GM12878 (cell line): ENCODE data around the gene TDRD3. TPM values are rescaled to one million over a fixed set of nuclear protein-coding genes. Genes with fewer than 3 reads are reported as not detected.

Source experiments
- CBX3 ChIP-seq: fragments of 200-600 bp; sonication (generic); IDR thresholded peaks from 2 replicates; pipeline ENCODE4 v1.6.1; 2016; ENCODE audit warnings: low read depth, borderline replicate concordance
- CHD2 ChIP-seq: IDR thresholded peaks from 2 replicates; pipeline ENCODE4 v1.6.1; 2011; ENCODE audit warnings: low read depth, low read length, improper control_type of control experiment, borderline replicate concordance
- CHD4 ChIP-seq: fragments of 200-600 bp; sonication (generic); IDR thresholded peaks from 2 replicates; pipeline ENCODE4 v1.6.1; 2016; ENCODE audit warnings: mild to moderate bottlenecking
- CREB1 ChIP-seq: IDR thresholded peaks from 2 replicates; pipeline ENCODE4 v1.6.1; 2012; ENCODE audit warnings: low read depth, mild to moderate bottlenecking, inconsistent platforms
- FOXK2 ChIP-seq: fragments of 450-650 bp; IDR thresholded peaks from 2 replicates; pipeline ENCODE4 v1.6.1; 2017; ENCODE audit warnings: mild to moderate bottlenecking, moderate library complexity
- GATAD2B ChIP-seq: fragments of 450-650 bp; conservative IDR thresholded peaks from 2 replicates; pipeline ENCODE4 v1.6.1; 2017; ENCODE audit warnings: low read depth, mild to moderate bottlenecking, moderate library complexity
- HDAC6 ChIP-seq: fragments of 200-600 bp; sonication (generic); IDR thresholded peaks from one replicate; pipeline ENCODE4 v1.8.0; 2017; ENCODE audit warnings: antibody characterized with exemption; ENCODE audit not compliant: unreplicated experiment
- JUND ChIP-seq: IDR thresholded peaks from 2 replicates; pipeline ENCODE4 v1.6.1; 2012; ENCODE audit warnings: low read depth, mild to moderate bottlenecking, low read length, improper control_type of control experiment, moderate library complexity
- LARP7 ChIP-seq: fragments of 450-650 bp; IDR thresholded peaks from 2 replicates; pipeline ENCODE4 v1.6.1; 2017; ENCODE audit warnings: mild to moderate bottlenecking
- MYC ChIP-seq: IDR thresholded peaks from 2 replicates; pipeline ENCODE4 v1.6.1; 2011; ENCODE audit warnings: mild to moderate bottlenecking, low read length, moderate library complexity, inconsistent platforms; ENCODE audit not compliant: insufficient read depth, insufficient replicate concordance, insufficient read length, severe bottlenecking
- NFIC ChIP-seq: IDR thresholded peaks from 2 replicates; pipeline ENCODE4 v1.6.1; 2012; ENCODE audit warnings: low read depth, mild to moderate bottlenecking, inconsistent platforms, low read length, moderate library complexity
- NR2F1 ChIP-seq: fragments of 450-650 bp; conservative IDR thresholded peaks from 2 replicates; pipeline ENCODE4 v1.6.1; 2017; ENCODE audit warnings: mild to moderate bottlenecking
- PAX8 ChIP-seq: fragments of 450-650 bp; IDR thresholded peaks from 2 replicates; pipeline ENCODE4 v1.6.1; 2017; ENCODE audit warnings: mild to moderate bottlenecking, moderate library complexity
- POLR2AphosphoS2 ChIP-seq: IDR thresholded peaks from 2 replicates; pipeline ENCODE4 v1.6.1; 2011; ENCODE audit warnings: low read depth, mild to moderate bottlenecking, low read length, improper control_type of control experiment, moderate library complexity
- POLR2AphosphoS5 ChIP-seq: IDR thresholded peaks from 2 replicates; pipeline ENCODE4 v1.6.1; 2011; ENCODE audit warnings: mild to moderate bottlenecking, low read length, inconsistent platforms
- RB1 ChIP-seq: fragments of 450-650 bp; formaldehyde crosslinking; IDR thresholded peaks from 2 replicates; pipeline ENCODE4 v1.6.1; 2017; ENCODE audit warnings: mild to moderate bottlenecking, borderline replicate concordance
- RBBP5 ChIP-seq: fragments of 200-600 bp; sonication (generic); conservative IDR thresholded peaks from 2 replicates; pipeline ENCODE4 v1.6.1; 2016
- RCOR1 ChIP-seq: conservative IDR thresholded peaks from 2 replicates; pipeline ENCODE4 v1.6.1; 2012; ENCODE audit warnings: low read depth, low read length, improper control_type of control experiment
- RELB ChIP-seq: fragments of 450-650 bp; IDR thresholded peaks from 2 replicates; pipeline ENCODE4 v1.6.1; 2017; ENCODE audit warnings: low read depth, mild to moderate bottlenecking, moderate library complexity
- YBX1 ChIP-seq: fragments of 450-650 bp; IDR thresholded peaks from 2 replicates; pipeline ENCODE4 v1.6.1; 2016; ENCODE audit warnings: antibody characterized with exemption
- ZBTB4 ChIP-seq: fragments of 450-650 bp; formaldehyde crosslinking; IDR thresholded peaks from 2 replicates; pipeline ENCODE4 v1.4.0; 2022; ENCODE audit warnings: mild to moderate bottlenecking, moderate library complexity
- polyA plus RNA-seq, 11 experiments: library from polyadenylated mRNA; depleted of rRNA in 4 of 11; unstranded in 6 of 11; stranded (reverse) in 5 of 11; fragments of >200 nt; fragmentation: Nextera tagmentation in 4 of 11; fragmentation: Illumina TruSeq in 1 of 11; extraction: Ambion mirVana in 4 of 11; extraction: Trizol in 1 of 11; gene quantifications; 1 replicate in 1 of 11; 2 replicates in 10 of 11; pipeline versions ENCODE4 v1.2.1 to v1.2.3, GENCODE V29; 2011 to 2016; ENCODE audit warnings: inconsistent platforms in 2 of 11, missing spikeins in 2 of 11, low read depth in 1 of 11
- total RNA-seq, 4 experiments: library from RNA; depleted of rRNA in 3 of 4; stranded (reverse); fragments of >200 nt in 3 of 4; fragmentation: Illumina TruSeq in 1 of 4; extraction: Trizol in 1 of 4; gene quantifications; 2 replicates each; pipeline versions ENCODE4 v1.2.1 to v1.2.3, GENCODE V29; 2013 to 2021
- TF ChIP-seq, protein P1 (sequence below): IDR thresholded peaks from 2 replicates; pipeline ENCODE4 v1.6.1; 2011; ENCODE audit warnings: borderline replicate concordance, low read depth, mild to moderate bottlenecking, moderate library complexity, low read length; ENCODE audit not compliant: insufficient read depth, poor library complexity, severe bottlenecking
- TF ChIP-seq, protein P2 (sequence below): fragments of 450-650 bp; IDR thresholded peaks from 2 replicates; pipeline ENCODE4 v1.6.1; 2016; ENCODE audit warnings: mild to moderate bottlenecking

Gene TDRD3
- total and polyA plus RNA-seq, 10 of the 15 experiments (the other 5 are each of a cell fraction or from before 2014, with no cell fraction given) = 8.4 to 27.9 (median 15.8) TPM

DNA sequence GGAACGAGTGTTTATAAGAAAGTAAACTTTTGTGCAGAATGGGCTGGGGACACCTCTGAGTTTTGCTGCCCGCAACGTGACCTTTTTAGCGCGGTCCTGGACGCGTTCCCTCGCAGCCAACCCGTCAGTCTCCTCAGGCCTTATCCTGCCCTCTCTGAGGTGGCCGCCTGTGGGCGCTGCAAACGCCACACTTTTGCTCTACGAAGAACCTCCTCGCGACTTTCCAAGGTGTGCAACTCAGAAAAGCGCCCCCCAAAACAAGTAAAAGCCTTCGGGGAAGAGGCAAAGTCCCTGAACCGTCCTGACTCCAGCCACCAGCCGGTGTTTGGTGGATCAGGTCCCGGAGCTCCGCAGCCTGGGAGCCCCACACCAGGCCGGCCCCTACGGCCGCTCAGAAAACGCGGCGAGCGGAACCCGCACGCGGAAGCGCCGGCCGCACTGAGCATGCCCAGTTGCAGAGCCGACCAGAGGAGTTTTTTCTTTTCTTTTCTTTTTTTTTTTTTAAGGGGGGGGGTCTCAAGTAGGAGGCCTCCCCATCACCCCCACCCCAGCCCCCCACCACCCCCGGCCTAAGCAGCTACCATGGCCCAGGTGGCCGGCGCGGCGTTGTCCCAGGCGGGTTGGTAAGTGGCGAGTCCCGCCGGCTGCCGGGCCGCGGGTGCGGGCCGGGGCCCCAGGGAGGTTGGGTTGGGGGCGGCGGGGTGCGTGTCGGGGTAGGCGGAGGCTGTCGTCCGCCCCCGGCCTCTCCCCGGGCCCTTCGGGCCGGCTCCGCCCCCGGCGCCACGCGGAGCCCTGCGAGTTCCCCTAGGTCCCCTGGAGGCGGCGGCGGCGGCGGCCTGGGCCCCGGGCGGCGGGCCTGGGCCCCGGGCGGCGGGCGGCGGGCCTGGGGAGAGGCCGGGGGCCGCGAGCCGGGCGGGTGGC is at the start of gene TDRD3 (continued):
- TF ChIP-seq RBBP5 (no peak), CHD2 (no peak), GATAD2B (peak; percentile 19; the same call in 1 of the 2 replicates), POLR2AphosphoS5 (0 out of 2 replicates have a peak, but pooled peaks have one; percentile 49), CREB1 (no peak; the same call in 1 of the 2 replicates), POLR2AphosphoS2 (no peak), RB1 (peak; percentile 76), PAX8 (no peak), CHD4 (no peak), MYC (no peak), FOXK2 (no peak), YBX1 (no peak), CBX3 (no peak), RELB (peak; percentile 83; the same call in 1 of the 2 replicates), RCOR1 (no peak), LARP7 (no peak; the same call in 1 of the 2 replicates), ZBTB4 (no peak), NFIC (no peak), HDAC6 (no peak), JUND (no peak), NR2F1 (peak; percentile 76)
- TF ChIP-seq, protein P1, sequence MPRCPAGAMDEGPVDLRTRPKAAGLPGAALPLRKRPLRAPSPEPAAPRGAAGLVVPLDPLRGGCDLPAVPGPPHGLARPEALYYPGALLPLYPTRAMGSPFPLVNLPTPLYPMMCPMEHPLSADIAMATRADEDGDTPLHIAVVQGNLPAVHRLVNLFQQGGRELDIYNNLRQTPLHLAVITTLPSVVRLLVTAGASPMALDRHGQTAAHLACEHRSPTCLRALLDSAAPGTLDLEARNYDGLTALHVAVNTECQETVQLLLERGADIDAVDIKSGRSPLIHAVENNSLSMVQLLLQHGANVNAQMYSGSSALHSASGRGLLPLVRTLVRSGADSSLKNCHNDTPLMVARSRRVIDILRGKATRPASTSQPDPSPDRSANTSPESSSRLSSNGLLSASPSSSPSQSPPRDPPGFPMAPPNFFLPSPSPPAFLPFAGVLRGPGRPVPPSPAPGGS = no peak
- TF ChIP-seq, protein P2, sequence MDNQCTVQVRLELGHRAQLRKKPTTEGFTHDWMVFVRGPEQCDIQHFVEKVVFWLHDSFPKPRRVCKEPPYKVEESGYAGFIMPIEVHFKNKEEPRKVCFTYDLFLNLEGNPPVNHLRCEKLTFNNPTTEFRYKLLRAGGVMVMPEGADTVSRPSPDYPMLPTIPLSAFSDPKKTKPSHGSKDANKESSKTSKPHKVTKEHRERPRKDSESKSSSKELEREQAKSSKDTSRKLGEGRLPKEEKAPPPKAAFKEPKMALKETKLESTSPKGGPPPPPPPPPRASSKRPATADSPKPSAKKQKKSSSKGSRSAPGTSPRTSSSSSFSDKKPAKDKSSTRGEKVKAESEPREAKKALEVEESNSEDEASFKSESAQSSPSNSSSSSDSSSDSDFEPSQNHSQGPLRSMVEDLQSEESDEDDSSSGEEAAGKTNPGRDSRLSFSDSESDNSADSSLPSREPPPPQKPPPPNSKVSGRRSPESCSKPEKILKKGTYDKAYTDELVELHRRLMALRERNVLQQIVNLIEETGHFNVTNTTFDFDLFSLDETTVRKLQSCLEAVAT = peak; percentile 71
